GM06990 (cell line): ENCODE measurements around the gene SORD.
"Not testable (repeated sequence)": the region's sequence is repeated elsewhere in the genome, so short reads cannot be mapped to it uniquely, and the experiment has no call there.

ENCODE experiments used
- DNase-seq: peaks from one replicate; pipeline ENCODE4 v3.0.0-alpha.2; 2011; ENCODE audit not compliant: insufficient read length; ENCODE audit errors: extremely low read depth
- H3K27me3 ChIP-seq: replicated peaks from 2 replicates; pipeline ENCODE4 v1.6.0; 2011; ENCODE audit warnings: low read length; ENCODE audit not compliant: control insufficient read depth, insufficient read depth
- H3K36me3 ChIP-seq: 2 replicates; pipeline ENCODE4 v1.5.1; 2011; ENCODE audit warnings: low read length; ENCODE audit not compliant: control insufficient read depth, insufficient read depth
- H3K4me3 ChIP-seq: replicated peaks from 2 replicates; pipeline ENCODE4 v1.5.1; 2011; ENCODE audit warnings: low read depth, mild to moderate bottlenecking, control low read depth, low read length
- CTCF ChIP-seq: IDR thresholded peaks from 2 replicates; pipeline ENCODE4 v1.5.1; 2011; ENCODE audit warnings: low read length, control low read depth, mild to moderate bottlenecking, inconsistent platforms; ENCODE audit not compliant: insufficient read depth, poor library complexity, severe bottlenecking

The SORD gene

GRCh38 chr15:44999105-44999504 is 23.9 kb upstream of the SORD start:
- no peak for DNase-seq

GRCh38 chr15:45001180-45001579 is 21.8 kb upstream of the SORD start:
- not testable (repeated sequence) for H3K4me3 ChIP-seq, DNase-seq, H3K36me3 ChIP-seq, H3K27me3 ChIP-seq

More at GRCh38 chr15:44999105-44999504, 23.9 kb upstream of the SORD start:
- Histone ChIP-seq H3K27me3 (no peaks in the 10 kb centered on the region), H3K36me3 (no peaks in the 10 kb centered on the region), H3K4me3 (no peak overlapping the region)
- no peak for TF ChIP-seq CTCF

- not testable (repeated sequence) for H3K36me3 ChIP-seq, H3K4me3 ChIP-seq, DNase-seq, H3K27me3 ChIP-seq
These were observed 19.1 kb upstream of the SORD start for GRCh38 chr15:45003731-45004410.

GRCh38 chr15:45004590-45005175 is 18.3 kb upstream of the SORD start:
- not testable (repeated sequence) for H3K27me3 ChIP-seq, H3K36me3 ChIP-seq, H3K4me3 ChIP-seq, DNase-seq

- no peak for DNase-seq
- Histone ChIP-seq H3K27me3 (no peaks in the 10 kb centered on the region), H3K36me3 (no peaks in the 10 kb centered on the region), H3K4me3 (no peak overlapping the region)
- TF ChIP-seq CTCF, result no peak
These were observed 13.9 kb upstream of the SORD start for GRCh38 chr15:45009046-45009445.

GRCh38 chr15:45015114-45015513 is 7.9 kb upstream of the SORD start:
- H3K27me3 ChIP-seq, DNase-seq, H3K36me3 ChIP-seq, H3K4me3 ChIP-seq: not testable (repeated sequence)

GRCh38 chr15:45020222-45020900 is 2.6 kb upstream of the SORD start:
- not testable (repeated sequence) for H3K36me3 ChIP-seq

GRCh38 chr15:45020901-45021259 is 2.1 kb upstream of the SORD start:
- H3K4me3 ChIP-seq, DNase-seq, H3K27me3 ChIP-seq, H3K36me3 ChIP-seq: not testable (repeated sequence)

More at GRCh38 chr15:45020222-45020900, 2.6 kb upstream of the SORD start:
- not testable (repeated sequence) for DNase-seq, H3K4me3 ChIP-seq, H3K27me3 ChIP-seq
